ENCODE results near the gene CCNF. TPM values are rescaled to one million over a fixed set of nuclear protein-coding genes. Genes with fewer than 3 reads are reported as not detected.

CCNF gene
- total and polyA plus RNA-seq, 4 donors = 2.0 to 7.5 (median 2.8) TPM

- peaks cover 0 to 24% (median 0%) of the 10 kb centered on the region in 5 donors for H3K4me1 ChIP-seq (ENCODE audit: control insufficient read depth in 5 of 5, insufficient read depth in 5 of 5, low read length in 5 of 5)
- peaks cover 0 to 9% (median 3%) of the 10 kb centered on the region in 4 donors for H3K36me3 ChIP-seq (ENCODE audit: control insufficient read depth in 4 of 4, insufficient read depth in 4 of 4, low read length in 4 of 4)
- no peak for DNase-seq
- ATAC-seq (ENCODE audit: insufficient read depth, low FRiP score) = no peak
- 92 to 93% methylated on average over 14 of the region's 14 CpGs for WGBS, 2 donors
- TF ChIP-seq, protein P1, sequence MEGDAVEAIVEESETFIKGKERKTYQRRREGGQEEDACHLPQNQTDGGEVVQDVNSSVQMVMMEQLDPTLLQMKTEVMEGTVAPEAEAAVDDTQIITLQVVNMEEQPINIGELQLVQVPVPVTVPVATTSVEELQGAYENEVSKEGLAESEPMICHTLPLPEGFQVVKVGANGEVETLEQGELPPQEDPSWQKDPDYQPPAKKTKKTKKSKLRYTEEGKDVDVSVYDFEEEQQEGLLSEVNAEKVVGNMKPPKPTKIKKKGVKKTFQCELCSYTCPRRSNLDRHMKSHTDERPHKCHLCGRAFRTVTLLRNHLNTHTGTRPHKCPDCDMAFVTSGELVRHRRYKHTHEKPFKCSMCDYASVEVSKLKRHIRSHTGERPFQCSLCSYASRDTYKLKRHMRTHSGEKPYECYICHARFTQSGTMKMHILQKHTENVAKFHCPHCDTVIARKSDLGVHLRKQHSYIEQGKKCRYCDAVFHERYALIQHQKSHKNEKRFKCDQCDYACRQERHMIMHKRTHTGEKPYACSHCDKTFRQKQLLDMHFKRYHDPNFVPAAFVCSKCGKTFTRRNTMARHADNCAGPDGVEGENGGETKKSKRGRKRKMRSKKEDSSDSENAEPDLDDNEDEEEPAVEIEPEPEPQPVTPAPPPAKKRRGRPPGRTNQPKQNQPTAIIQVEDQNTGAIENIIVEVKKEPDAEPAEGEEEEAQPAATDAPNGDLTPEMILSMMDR (IDR thresholded peaks at IDR 0.05; ENCODE audit: control extremely low read depth, extremely low read depth) = no peak
- H3K4me3 ChIP-seq = no peak overlapping the region
- H3K27ac ChIP-seq (ENCODE audit: low read depth in 1 of 2, low read length in 1 of 2) = no peak overlapping the region
- H3K9me3 ChIP-seq (ENCODE audit: control insufficient read depth in 4 of 4, insufficient read depth in 3 of 4, low read length in 3 of 4) = no peaks in the 10 kb centered on the region
- H3K27me3 ChIP-seq (ENCODE audit: control insufficient read depth in 3 of 3, insufficient read depth in 3 of 3, low read length in 2 of 3) = no peaks in the 10 kb centered on the region
- no peak overlapping the region for H3K9ac ChIP-seq (ENCODE audit: insufficient read depth in 1 of 2, low read length in 2 of 2)
Observed at GRCh38 chr16:2505695-2506094, 76.4 kb downstream of the CCNF start.

- Histone ChIP-seq H3K27me3 (ENCODE audit: control insufficient read depth in 3 of 3, insufficient read depth in 3 of 3, low read length in 2 of 3) (no peaks in the 10 kb centered on the region), H3K4me3 (no peak overlapping the region), H3K4me1 (ENCODE audit: control insufficient read depth in 5 of 5, insufficient read depth in 5 of 5, low read length in 5 of 5) (peaks cover 0 to 14% (median 0%) of the 10 kb centered on the region in 5 donors), H3K27ac (ENCODE audit: low read depth in 1 of 2, low read length in 1 of 2) (peak overlapping the region in 1 of 2 donors; percentile 48), H3K9ac (ENCODE audit: insufficient read depth in 1 of 2, low read length in 2 of 2) (no peak overlapping the region), H3K9me3 (ENCODE audit: control insufficient read depth in 4 of 4, insufficient read depth in 3 of 4, low read length in 3 of 4) (no peaks in the 10 kb centered on the region), H3K36me3 (ENCODE audit: control insufficient read depth in 4 of 4, insufficient read depth in 4 of 4, low read length in 4 of 4) (peaks cover 0 to 5% (median under 1%) of the 10 kb centered on the region in 4 donors)
- DNase-seq = no peak
- WGBS, 2 donors = 37 to 71% methylated on average over 13 to 14 of the region's 14 CpGs
- TF ChIP-seq, protein P1 (IDR thresholded peaks at IDR 0.05; ENCODE audit: control extremely low read depth, extremely low read depth) = no peak
- no peak for ATAC-seq (ENCODE audit: insufficient read depth, low FRiP score)
Observed at GRCh38 chr16:2507052-2507659, 77.9 kb downstream of the CCNF start.

- ATAC-seq (ENCODE audit: insufficient read depth, low FRiP score) = peak; percentile 47
- H3K4me1 ChIP-seq (ENCODE audit: control insufficient read depth in 5 of 5, insufficient read depth in 5 of 5, low read length in 5 of 5) = peaks cover 0 to 9% (median 0%) of the 10 kb centered on the region in 5 donors
- DNase-seq = no peak
- no peak overlapping the region for H3K9ac ChIP-seq (ENCODE audit: insufficient read depth in 1 of 2, low read length in 2 of 2)
- TF ChIP-seq, protein P1 (IDR thresholded peaks at IDR 0.05; ENCODE audit: control extremely low read depth, extremely low read depth) = no peak
- H3K4me3 ChIP-seq = no peak overlapping the region
- peak overlapping the region in 1 of 2 donors; percentile 48 for H3K27ac ChIP-seq (ENCODE audit: low read depth in 1 of 2, low read length in 1 of 2)
- no peaks in the 10 kb centered on the region for H3K27me3 ChIP-seq (ENCODE audit: control insufficient read depth in 3 of 3, insufficient read depth in 3 of 3, low read length in 2 of 3)
- 35 to 72% methylated on average over 11 of the region's 11 CpGs for WGBS, 2 donors
- no peaks in the 10 kb centered on the region for H3K36me3 ChIP-seq (ENCODE audit: control insufficient read depth in 4 of 4, insufficient read depth in 4 of 4, low read length in 4 of 4)
- no peaks in the 10 kb centered on the region for H3K9me3 ChIP-seq (ENCODE audit: control insufficient read depth in 4 of 4, insufficient read depth in 3 of 4, low read length in 3 of 4)
Observed at GRCh38 chr16:2507665-2508064, 78.4 kb downstream of the CCNF start.

Small RNAs within 50 kb of the gene (small RNA-seq; reads per million reads assigned to genes)
- not detected for gene MIR6768 (ENCODE audit: low replicate concordance)

Other genes with a start within 250 kb of the CCNF start
- gene CASKIN1, start 232.8 kb upstream of the CCNF start, total RNA-seq = under 1 TPM; 0.09 TPM
- under 1 TPM; 0.15 to 0.35 TPM for gene CASKIN1, start 232.8 kb upstream of the CCNF start, polyA plus RNA-seq
- gene MLST8, start 224.0 kb upstream of the CCNF start, total RNA-seq = 10 to 100 TPM; 17.2 to 42.6 TPM
- 10 to 100 TPM; 39.7 to 48.9 TPM for gene MLST8, start 224.0 kb upstream of the CCNF start, polyA plus RNA-seq
- gene BRICD5, start 218.6 kb upstream of the CCNF start, total RNA-seq = 1 to 10 TPM; 2.1 to 9.2 TPM
- gene BRICD5, start 218.6 kb upstream of the CCNF start, polyA plus RNA-seq = 10 to 100 TPM in 1 of 2 donors, 1 to 10 TPM in 1; 9.4 to 13.5 TPM
- gene PGP, start 214.6 kb upstream of the CCNF start, total RNA-seq = 10 to 100 TPM in 1 of 2 donors, 1 to 10 TPM in 1; 3.8 to 20.9 TPM
- gene PGP, start 214.6 kb upstream of the CCNF start, polyA plus RNA-seq = 10 to 100 TPM; 12.5 to 14.9 TPM
- 10 to 100 TPM; 21.0 to 30.2 TPM for gene E4F1, start 205.9 kb upstream of the CCNF start, total RNA-seq
- gene E4F1, start 205.9 kb upstream of the CCNF start, polyA plus RNA-seq = 10 to 100 TPM; 22.9 to 26.7 TPM
- gene DNASE1L2, start 193.0 kb upstream of the CCNF start, total RNA-seq = 1 to 10 TPM in 1 of 2 donors, under 1 TPM in 1; 0.65 to 1.0 TPM
- under 1 TPM; 0.69 to 0.71 TPM for gene DNASE1L2, start 193.0 kb upstream of the CCNF start, polyA plus RNA-seq
- 10 to 100 TPM; 35.0 to 71.9 TPM for gene ECI1, start 177.9 kb upstream of the CCNF start, total RNA-seq
- gene ECI1, start 177.9 kb upstream of the CCNF start, polyA plus RNA-seq = 10 to 100 TPM; 55.2 to 87.1 TPM
- gene RNPS1, start 161.3 kb upstream of the CCNF start, total RNA-seq = 100 to 1,000 TPM in 1 of 2 donors, 10 to 100 TPM in 1; 92.0 to 125 TPM
- gene RNPS1, start 161.3 kb upstream of the CCNF start, polyA plus RNA-seq = 100 to 1,000 TPM in 1 of 2 donors, 10 to 100 TPM in 1; 98.7 to 144 TPM
- 100 to 1,000 TPM; 486 to 607 TPM for gene ABCA3, start 88.7 kb upstream of the CCNF start, total RNA-seq
- 100 to 1,000 TPM; 197 to 337 TPM for gene ABCA3, start 88.7 kb upstream of the CCNF start, polyA plus RNA-seq
- 1 to 10 TPM; 1.1 to 3.6 TPM for gene TEDC2, start 30.7 kb downstream of the CCNF start, total RNA-seq
- gene TEDC2, start 30.7 kb downstream of the CCNF start, polyA plus RNA-seq = 1 to 10 TPM; 1.6 to 2.9 TPM
- gene NTN3, start 41.9 kb downstream of the CCNF start, total RNA-seq = 1 to 10 TPM in 1 of 2 donors, not detected in 1; 2.4 TPM
- under 1 TPM in 1 of 2 donors, not detected in 1; 0.06 TPM for gene NTN3, start 41.9 kb downstream of the CCNF start, polyA plus RNA-seq
- 10 to 100 TPM; 29.2 to 35.7 TPM for gene TBC1D24, start 45.7 kb downstream of the CCNF start, total RNA-seq
- gene TBC1D24, start 45.7 kb downstream of the CCNF start, polyA plus RNA-seq = 10 to 100 TPM in 1 of 2 donors, 1 to 10 TPM in 1; 9.0 to 17.3 TPM
- 100 to 1,000 TPM in 1 of 2 donors, 10 to 100 TPM in 1; 39.0 to 297 TPM for gene ATP6V0C, start 84.5 kb downstream of the CCNF start, total RNA-seq
- gene ATP6V0C, start 84.5 kb downstream of the CCNF start, polyA plus RNA-seq = 100 to 1,000 TPM; 203 to 410 TPM
- gene AMDHD2, start 90.9 kb downstream of the CCNF start, total RNA-seq = 10 to 100 TPM; 27.2 to 59.7 TPM
- gene AMDHD2, start 90.9 kb downstream of the CCNF start, polyA plus RNA-seq = 10 to 100 TPM; 44.0 to 60.4 TPM
- gene CEMP1, start 102.0 kb downstream of the CCNF start, total RNA-seq = 1 to 10 TPM in 1 of 2 donors, under 1 TPM in 1; 0.65 to 2.1 TPM
- 1 to 10 TPM; 1.1 to 1.6 TPM for gene CEMP1, start 102.0 kb downstream of the CCNF start, polyA plus RNA-seq
- 10 to 100 TPM; 35.0 to 79.0 TPM for gene PDPK1, start 108.6 kb downstream of the CCNF start, total RNA-seq
- 10 to 100 TPM; 16.7 to 32.6 TPM for gene PDPK1, start 108.6 kb downstream of the CCNF start, polyA plus RNA-seq